H54 (cell line): ENCODE data around the gene ATP2B3.
A peak's percentile ranks its signal among the peaks of the same experiment; 100 is the strongest.
"Not testable (repeated sequence)": the region's sequence is repeated elsewhere in the genome, so short reads cannot be mapped to it uniquely, and the experiment has no call there.

Experiments
- DNase-seq: peaks from one replicate; pipeline ENCODE4 v3.0.0; 2011; ENCODE audit warnings: low spot score, mixed read lengths; ENCODE audit not compliant: insufficient read length
- FAIRE-seq: peaks from 3 replicates; lab custom pipeline; 2011; peaks lifted over from hg19 to GRCh38; lab: Jason Lieb, UNC
- POLR2A ChIP-seq: IDR thresholded peaks from 2 replicates; pipeline ENCODE4 v1.6.1; 2011; ENCODE audit warnings: low read depth, mild to moderate bottlenecking, low read length

The ATP2B3 gene

GRCh38 chrX:153599192-153600031, 82.0 kb downstream of the ATP2B3 start:
- DNase-seq, result peak; percentile 92
- no peak for FAIRE-seq
- peak; percentile 28; the same call in 1 of the 2 replicates for TF ChIP-seq POLR2A

- DNase-seq (peak; percentile 23), FAIRE-seq (no peak)
- TF ChIP-seq POLR2A, result no peak
Observed at GRCh38 chrX:153600032-153600373, 82.6 kb downstream of the ATP2B3 start.

- FAIRE-seq (no peak), DNase-seq (no peak)
- no peak for TF ChIP-seq POLR2A
Observed at GRCh38 chrX:153600921-153601320, 83.5 kb downstream of the ATP2B3 start.

GRCh38 chrX:153601511-153602110, 84.2 kb downstream of the ATP2B3 start:
- no peak for TF ChIP-seq POLR2A
- no peak for FAIRE-seq
- DNase-seq, result no peak

GRCh38 chrX:153602601-153603000, 85.2 kb downstream of the ATP2B3 start:
- no peak for FAIRE-seq
- DNase-seq, result no peak
- TF ChIP-seq POLR2A, result no peak

GRCh38 chrX:153603131-153603656, 85.8 kb downstream of the ATP2B3 start:
- no peak for TF ChIP-seq POLR2A
- DNase-seq (no peak), FAIRE-seq (no peak)

- not testable (repeated sequence) for DNase-seq, FAIRE-seq
Observed at GRCh38 chrX:153604666-153605380, 87.4 kb downstream of the ATP2B3 start.

- DNase-seq (no peak), FAIRE-seq (no peak)
- no peak for TF ChIP-seq POLR2A
Observed at GRCh38 chrX:153606503-153606902, 89.1 kb downstream of the ATP2B3 start.

GRCh38 chrX:153608376-153608775, 90.9 kb downstream of the ATP2B3 start:
- no peak for TF ChIP-seq POLR2A
- DNase-seq (no peak), FAIRE-seq (no peak)

GRCh38 chrX:153608806-153609205, 91.4 kb downstream of the ATP2B3 start:
- no peak for TF ChIP-seq POLR2A
- DNase-seq, result no peak
- FAIRE-seq, result no peak

- DNase-seq (peak; percentile 61), FAIRE-seq (peak; percentile 23)
- no peak for TF ChIP-seq POLR2A
Observed at GRCh38 chrX:153609917-153610835, 92.7 kb downstream of the ATP2B3 start.

- TF ChIP-seq POLR2A, result no peak
- DNase-seq (no peak), FAIRE-seq (no peak)
Observed at GRCh38 chrX:153610836-153611213, 93.4 kb downstream of the ATP2B3 start.
